HCT116 (cell line): ENCODE results near the gene KIF18A. TPM values are rescaled to one million over a fixed set of nuclear protein-coding genes. Genes with fewer than 3 reads are reported as not detected.

Experiments
- ATAC-seq: fragments of 200-7000 bp; cut with Tn5 transposase; 2 replicates; pipeline ENCODE4 v1.9.1; 2020; ENCODE audit warnings: mild to moderate bottlenecking, moderate library complexity
- BruUV-seq: library from RNA; stranded (reverse); fragments of 400-500 nt; replicated peaks from 2 replicates; lab custom pipeline; 2021; lab: Mats Ljungman, UMichigan
- CTCF ChIA-PET: fragments of 300-600 bp; sonication (Branson Sonifier 250); formaldehyde crosslinking; loops from one replicate; lab custom pipeline; 2021; ENCODE audit warnings: antibody characterized with exemption; lab: Charles Lee
- POLR2A ChIA-PET: fragments of 300-600, 350-600 bp; sonication (Branson Sonifier 250); formaldehyde crosslinking; loops from one replicate; lab custom pipeline; 2021; ENCODE audit warnings: antibody characterized with exemption; lab: Charles Lee
- RAD21 ChIA-PET, 2 experiments: fragments of 300-600 bp; sonication (Branson Sonifier 250); formaldehyde crosslinking; loops; one replicate each; lab custom pipeline; 2023; ENCODE audit warnings: low total read pairs in 2 of 2; ENCODE audit not compliant: uncharacterized antibody in 2 of 2, unreplicated experiment in 2 of 2, low non-redundant PET in 1 of 2; lab: Charles Lee
- DNase-seq: peaks from one replicate; pipeline ENCODE4 v3.0.0-alpha.2; 2010; ENCODE audit warnings: low read depth, low spot score
- H2AFZ ChIP-seq: fragments of 200-600 bp; shearing (Covaris generic), sonication (generic); 2 replicates; pipeline ENCODE4 v1.6.1; 2017; ENCODE audit warnings: low read depth, mixed run types, mixed read lengths, antibody characterized with exemption, low read length; ENCODE audit not compliant: poor library complexity, severe bottlenecking
- H3K27ac ChIP-seq: 2 replicates; pipeline ENCODE4 v1.5.1; 2012; ENCODE audit warnings: low read depth, low read length
- H3K27me3 ChIP-seq: fragments of 200-600 bp; sonication (generic); 2 replicates; pipeline ENCODE4 v1.6.1; 2016; ENCODE audit warnings: mixed run types, low read length, mixed read lengths; ENCODE audit not compliant: insufficient read depth
- H3K36me3 ChIP-seq, 2 experiments: fragments of 200-500 bp in 1 of 2; fragments of 200-600 bp in 1 of 2; sonication (Bioruptor generic) in 1 of 2; sonication (generic) in 1 of 2; 2 replicates each; pipeline versions ENCODE4 v1.5.1 to v1.6.1; 2014 to 2016; ENCODE audit warnings: low read length in 2 of 2, inconsistent platforms in 1 of 2, mixed read lengths in 1 of 2, mixed run types in 1 of 2; ENCODE audit not compliant: insufficient read depth in 2 of 2, control insufficient read depth in 1 of 2
- H3K4me1 ChIP-seq, 2 experiments: fragments of 200-600 bp in 1 of 2; sonication (generic) in 1 of 2; 2 replicates each; pipeline versions ENCODE4 v1.5.1 to v1.6.1; 2012 to 2017; ENCODE audit warnings: low read length in 2 of 2, inconsistent platforms in 1 of 2, mild to moderate bottlenecking in 1 of 2, mixed read lengths in 1 of 2, mixed run types in 1 of 2, moderate library complexity in 1 of 2; ENCODE audit not compliant: insufficient read depth in 2 of 2, control insufficient read depth in 1 of 2
- H3K4me2 ChIP-seq: fragments of 200-600 bp; sonication (generic); 2 replicates; pipeline ENCODE4 v1.6.1; 2017; ENCODE audit warnings: mixed run types, low read length, mixed read lengths
- H3K4me3 ChIP-seq, 2 experiments: fragments of 200-600 bp in 1 of 2; sonication (generic) in 1 of 2; replicated peaks in 1 of 2; 2 replicates each; pipeline ENCODE4 v1.5.1; 2011 to 2016; ENCODE audit warnings: low read length in 2 of 2, control low read depth in 1 of 2, low read depth in 1 of 2, mild to moderate bottlenecking in 1 of 2, mixed read lengths in 1 of 2, mixed run types in 1 of 2
- H3K79me2 ChIP-seq: fragments of 200-600 bp; sonication (generic); 2 replicates; pipeline ENCODE4 v1.6.1; 2017; ENCODE audit warnings: mild to moderate bottlenecking, mixed run types, low read length, moderate library complexity, mixed read lengths; ENCODE audit not compliant: insufficient read depth
- H3K9ac ChIP-seq: fragments of 200-600 bp; sonication (generic); 2 replicates; pipeline ENCODE4 v1.6.1; 2016; ENCODE audit warnings: low read length, mixed read lengths
- H3K9me2 ChIP-seq: fragments of 200-600 bp; sonication (generic), shearing (Covaris generic); 2 replicates; pipeline ENCODE4 v1.6.1; 2017; ENCODE audit warnings: mixed run types, mild to moderate bottlenecking, moderate library complexity; ENCODE audit not compliant: insufficient read depth
- H3K9me3 ChIP-seq, 2 experiments: fragments of 200-500 bp in 1 of 2; fragments of 200-600 bp in 1 of 2; sonication (Bioruptor generic) in 1 of 2; sonication (generic) in 1 of 2; 2 replicates each; pipeline ENCODE4 v1.6.1; 2014 to 2017; ENCODE audit warnings: low read length in 2 of 2, mixed read lengths in 2 of 2, inconsistent platforms in 1 of 2, low read depth in 1 of 2, mild to moderate bottlenecking in 1 of 2, mixed run types in 1 of 2, moderate library complexity in 1 of 2; ENCODE audit not compliant: control insufficient read depth in 1 of 2, insufficient read depth in 1 of 2
- H4K20me1 ChIP-seq: fragments of 200-600 bp; sonication (generic), shearing (Covaris generic); 2 replicates; pipeline ENCODE4 v1.6.1; 2017; ENCODE audit warnings: mixed run types, mild to moderate bottlenecking, moderate library complexity; ENCODE audit not compliant: insufficient read depth
- EZH2 ChIP-seq: fragments of 200-600 bp; sonication (generic); IDR thresholded peaks from 2 replicates; pipeline ENCODE4 v1.6.1; 2017; ENCODE audit warnings: antibody characterized with exemption, mixed run types
- EZH2phosphoT487 ChIP-seq: fragments of 200-600 bp; IDR thresholded peaks from 2 replicates; pipeline ENCODE4 v1.6.1; 2018; ENCODE audit warnings: antibody characterized with exemption, borderline replicate concordance
- FOSL1 ChIP-seq: IDR thresholded peaks from 2 replicates; pipeline ENCODE4 v1.6.1; 2012; ENCODE audit warnings: low read depth
- JUND ChIP-seq: IDR thresholded peaks from 2 replicates; pipeline ENCODE4 v1.6.1; 2012
- POLR2AphosphoS5 ChIP-seq: IDR thresholded peaks from 2 replicates; pipeline ENCODE4 v1.6.1; 2011; ENCODE audit warnings: mild to moderate bottlenecking, low read depth, low read length, moderate library complexity
- RAD21 ChIP-seq: IDR thresholded peaks from 2 replicates; pipeline ENCODE4 v1.6.1; 2012; ENCODE audit warnings: low read depth, mild to moderate bottlenecking
- SIN3A ChIP-seq: IDR thresholded peaks from 2 replicates; pipeline ENCODE4 v1.6.1; 2012; ENCODE audit warnings: low read depth
- SP1 ChIP-seq: IDR thresholded peaks from 2 replicates; pipeline ENCODE4 v1.6.1; 2012; ENCODE audit warnings: low read depth
- SRF ChIP-seq: IDR thresholded peaks from 2 replicates; pipeline ENCODE4 v1.6.1; 2012; ENCODE audit warnings: low read depth
- TCF7L2 ChIP-seq: IDR thresholded peaks from 2 replicates; pipeline ENCODE4 v1.7.0; 2011; ENCODE audit warnings: borderline replicate concordance, inconsistent platforms; ENCODE audit not compliant: insufficient read depth, insufficient read length; ENCODE audit errors: extremely low read depth
- YY1 ChIP-seq: IDR thresholded peaks from 2 replicates; pipeline ENCODE4 v1.6.1; 2011; ENCODE audit warnings: low read length, low read depth, moderate library complexity, mild to moderate bottlenecking; ENCODE audit not compliant: insufficient replicate concordance; ENCODE audit errors: extremely low read depth
- ZFX ChIP-seq: fragments of 450-650 bp; IDR thresholded peaks from 2 replicates; pipeline ENCODE4 v1.6.1; 2017
- ZNF274 ChIP-seq: fragments of 200-500 bp; sonication (Bioruptor generic); IDR thresholded peaks from 2 replicates; pipeline ENCODE4 v1.6.1; 2014; ENCODE audit warnings: mild to moderate bottlenecking, low read depth, low read length, inconsistent platforms
- intact Hi-C: fragments of 100-400 bp; cut with micrococcal nuclease; formaldehyde crosslinking; loops from 2 replicates; pipeline ENCODE4 v1.10.0; 2022
- total RNA-seq: library from RNA; stranded (reverse); gene quantifications from one replicate; pipeline ENCODE4 v1.2.1, GENCODE V29; 2021; ENCODE audit not compliant: unreplicated experiment
- TF ChIP-seq, protein P1 (sequence below): IDR thresholded peaks from 2 replicates; pipeline ENCODE4 v1.6.1; 2011; ENCODE audit warnings: mild to moderate bottlenecking, low read length, moderate library complexity; ENCODE audit not compliant: insufficient replicate concordance; ENCODE audit errors: extremely low read depth
- TF ChIP-seq, protein P2 (sequence below), 3 experiments: fragments of 200-600 bp in 1 of 3; sonication (generic) in 1 of 3; IDR thresholded peaks in 2 of 3; conservative IDR thresholded peaks in 1 of 3; 2 replicates each; pipeline ENCODE4 v1.5.1; 2012 to 2017; ENCODE audit warnings: low read depth in 2 of 3, low read length in 2 of 3, antibody characterized with exemption in 1 of 3, borderline replicate concordance in 1 of 3, control low read depth in 1 of 3, mild to moderate bottlenecking in 1 of 3, mixed read lengths in 1 of 3, mixed run types in 1 of 3, moderate library complexity in 1 of 3; ENCODE audit not compliant: insufficient read depth in 1 of 3

The KIF18A gene
- total RNA-seq, 1 experiment from 2014 or later, result 50.7 TPM

DNA sequence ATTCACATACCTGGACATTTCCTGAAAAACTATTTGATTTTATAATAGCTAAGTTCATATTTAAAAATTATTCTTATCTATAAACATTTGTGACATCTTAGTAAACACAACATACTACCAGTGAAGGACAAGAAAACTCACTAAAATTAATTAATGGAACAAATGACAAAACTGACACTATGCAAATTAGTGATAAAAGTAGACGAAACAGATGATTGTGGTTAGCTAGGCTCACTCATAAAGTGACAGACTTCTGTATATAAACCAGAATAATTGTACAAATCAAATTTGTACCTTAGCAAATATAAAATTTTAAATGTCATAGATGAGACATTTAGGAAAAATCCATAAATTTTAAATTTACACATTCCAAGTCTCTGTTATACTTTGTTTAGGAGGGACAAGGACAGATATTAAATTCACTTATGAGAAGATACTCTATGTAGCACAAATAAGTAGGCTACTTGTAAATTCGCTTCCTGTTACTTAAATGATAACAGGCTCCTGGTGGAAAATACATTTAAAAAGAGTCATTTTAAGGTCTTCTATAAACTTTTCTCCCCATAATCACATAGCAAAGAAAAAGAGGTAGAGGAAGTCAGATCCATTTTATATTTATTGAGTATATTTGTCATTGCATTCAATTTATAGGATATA is 81.2 kb downstream of the KIF18A start:
- TF ChIP-seq ZFX, result no peak
- no peak for TF ChIP-seq POLR2AphosphoS5
- TF ChIP-seq SP1, result no peak
- no peak for TF ChIP-seq SIN3A
- TF ChIP-seq EZH2, result no peak
- TF ChIP-seq, protein P1, sequence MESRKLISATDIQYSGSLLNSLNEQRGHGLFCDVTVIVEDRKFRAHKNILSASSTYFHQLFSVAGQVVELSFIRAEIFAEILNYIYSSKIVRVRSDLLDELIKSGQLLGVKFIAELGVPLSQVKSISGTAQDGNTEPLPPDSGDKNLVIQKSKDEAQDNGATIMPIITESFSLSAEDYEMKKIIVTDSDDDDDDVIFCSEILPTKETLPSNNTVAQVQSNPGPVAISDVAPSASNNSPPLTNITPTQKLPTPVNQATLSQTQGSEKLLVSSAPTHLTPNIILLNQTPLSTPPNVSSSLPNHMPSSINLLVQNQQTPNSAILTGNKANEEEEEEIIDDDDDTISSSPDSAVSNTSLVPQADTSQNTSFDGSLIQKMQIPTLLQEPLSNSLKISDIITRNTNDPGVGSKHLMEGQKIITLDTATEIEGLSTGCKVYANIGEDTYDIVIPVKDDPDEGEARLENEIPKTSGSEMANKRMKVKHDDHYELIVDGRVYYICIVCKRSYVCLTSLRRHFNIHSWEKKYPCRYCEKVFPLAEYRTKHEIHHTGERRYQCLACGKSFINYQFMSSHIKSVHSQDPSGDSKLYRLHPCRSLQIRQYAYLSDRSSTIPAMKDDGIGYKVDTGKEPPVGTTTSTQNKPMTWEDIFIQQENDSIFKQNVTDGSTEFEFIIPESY, result no peak
- no peak for TF ChIP-seq FOSL1
- no peak for TF ChIP-seq JUND
- Histone ChIP-seq H3K27ac (no peak overlapping the region), H3K27me3 (no peaks in the 10 kb centered on the region), H3K79me2 (peaks cover 33% of the 10 kb centered on the region), H3K4me3 (no peak overlapping the region), H4K20me1 (no peaks in the 10 kb centered on the region), H3K36me3 (peaks cover 0 to 20% of the 10 kb centered on the region in 2 experiments; a peak in 3 of 4 replicates), H3K9ac (no peak overlapping the region), H3K4me2 (no peak overlapping the region), H3K4me1 (no peaks in the 10 kb centered on the region), H3K9me2 (no peaks in the 10 kb centered on the region), H2AFZ (no peak overlapping the region), H3K9me3 (no peaks in the 10 kb centered on the region)
- ChIA-PET CTCF (no interaction called here), POLR2A (no interaction called here), RAD21 (no interaction called here)
- DNase-seq (no peak), ATAC-seq (no peak)
- intact Hi-C loops, result no loop called here
- BruUV-seq, result no TSS peak

DNA sequence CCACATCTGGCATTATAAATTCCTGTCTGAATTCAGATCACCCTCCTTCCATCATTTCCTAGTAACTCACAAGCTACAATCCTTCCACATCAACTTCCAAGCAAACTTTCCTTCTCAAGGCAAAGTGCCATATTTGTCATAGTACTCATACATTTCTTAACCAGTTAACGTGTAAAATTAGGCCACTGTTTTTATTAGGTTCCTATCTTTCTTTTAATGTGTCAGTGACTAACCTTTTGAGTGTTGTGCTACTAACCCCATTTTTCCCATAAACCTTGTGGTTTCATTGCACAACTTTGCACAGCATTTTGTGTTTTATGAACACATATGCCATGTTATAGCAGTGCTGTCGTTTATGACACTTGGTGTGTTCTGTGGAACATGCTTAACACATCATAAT is 90.1 kb downstream of the KIF18A start:
- intact Hi-C loops, result no loop called here
- Histone ChIP-seq H3K27me3 (no peaks in the 10 kb centered on the region), H4K20me1 (no peaks in the 10 kb centered on the region), H3K27ac (no peak overlapping the region), H3K79me2 (no peaks in the 10 kb centered on the region), H3K4me1 (no peaks in the 10 kb centered on the region), H3K4me2 (no peak overlapping the region), H3K9me2 (no peaks in the 10 kb centered on the region), H2AFZ (no peak overlapping the region), H3K4me3 (no peak overlapping the region), H3K9ac (no peak overlapping the region), H3K36me3 (peaks cover 0 to 14% of the 10 kb centered on the region in 2 experiments; a peak in 3 of 4 replicates), H3K9me3 (no peaks in the 10 kb centered on the region)
- BruUV-seq, result no TSS peak
- ChIA-PET RAD21 (no interaction called here), CTCF (no interaction called here), POLR2A (no interaction called here)
- DNase-seq (no peak), ATAC-seq (no peak)
- TF ChIP-seq ZNF274 (no peak), TCF7L2 (no peak), POLR2AphosphoS5 (no peak), FOSL1 (no peak), SRF (no peak), YY1 (no peak), RAD21 (no peak), EZH2phosphoT487 (no peak)
- TF ChIP-seq, protein P2, sequence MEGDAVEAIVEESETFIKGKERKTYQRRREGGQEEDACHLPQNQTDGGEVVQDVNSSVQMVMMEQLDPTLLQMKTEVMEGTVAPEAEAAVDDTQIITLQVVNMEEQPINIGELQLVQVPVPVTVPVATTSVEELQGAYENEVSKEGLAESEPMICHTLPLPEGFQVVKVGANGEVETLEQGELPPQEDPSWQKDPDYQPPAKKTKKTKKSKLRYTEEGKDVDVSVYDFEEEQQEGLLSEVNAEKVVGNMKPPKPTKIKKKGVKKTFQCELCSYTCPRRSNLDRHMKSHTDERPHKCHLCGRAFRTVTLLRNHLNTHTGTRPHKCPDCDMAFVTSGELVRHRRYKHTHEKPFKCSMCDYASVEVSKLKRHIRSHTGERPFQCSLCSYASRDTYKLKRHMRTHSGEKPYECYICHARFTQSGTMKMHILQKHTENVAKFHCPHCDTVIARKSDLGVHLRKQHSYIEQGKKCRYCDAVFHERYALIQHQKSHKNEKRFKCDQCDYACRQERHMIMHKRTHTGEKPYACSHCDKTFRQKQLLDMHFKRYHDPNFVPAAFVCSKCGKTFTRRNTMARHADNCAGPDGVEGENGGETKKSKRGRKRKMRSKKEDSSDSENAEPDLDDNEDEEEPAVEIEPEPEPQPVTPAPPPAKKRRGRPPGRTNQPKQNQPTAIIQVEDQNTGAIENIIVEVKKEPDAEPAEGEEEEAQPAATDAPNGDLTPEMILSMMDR (IDR thresholded peaks at IDR 0.05 in 2 of 3, conservative IDR thresholded peaks at IDR 0.05 in 1 of 3; ENCODE audit: borderline replicate concordance in 1 of 3, insufficient read depth in 1 of 3, low read depth in 2 of 3, low read length in 2 of 3), result no peak
